IMR-90 (cell line): ENCODE measurements around the gene AMBRA1. TPM values are rescaled to one million over a fixed set of nuclear protein-coding genes. Genes with fewer than 3 reads are reported as not detected.

Source experiments
- ATAC-seq: fragments of 200-7000 bp; cut with Tn5 transposase; 2 replicates; pipeline ENCODE4 v1.9.1; 2020; ENCODE audit warnings: low read depth, mild to moderate bottlenecking, moderate library complexity
- BruUV-seq: library from RNA; stranded (reverse); fragments of 400-500 nt; replicated peaks from 2 replicates; lab custom pipeline; 2021; lab: Mats Ljungman, UMichigan
- CTCF ChIA-PET: fragments of 300-600 bp; formaldehyde crosslinking; extraction: SDS; loops from one replicate; lab custom pipeline; 2021; ENCODE audit warnings: antibody characterized with exemption; lab: Yijun Ruan, JAX
- POLR2A ChIA-PET: fragments of 300-600 bp; sonication (Branson Sonifier 250); formaldehyde crosslinking; loops from one replicate; lab custom pipeline; 2022; ENCODE audit warnings: antibody characterized with exemption; ENCODE audit not compliant: unreplicated experiment; lab: Charles Lee
- DNase-seq: peaks from one replicate; pipeline ENCODE4 v3.0.0; 2013
- H2AFZ ChIP-seq: replicated peaks from 2 replicates; pipeline ENCODE3; 2013; ENCODE audit warnings: low read length, mild to moderate bottlenecking; ENCODE audit not compliant: poor library complexity
- H2AK5ac ChIP-seq: 2 replicates; pipeline ENCODE4 v1.6.1; 2013; ENCODE audit warnings: low read depth, low read length, inconsistent platforms
- H2AK9ac ChIP-seq: replicated peaks from 2 replicates; pipeline ENCODE3; 2013; ENCODE audit warnings: mild to moderate bottlenecking, low read depth, low read length, moderate library complexity; ENCODE audit not compliant: poor library complexity
- H2BK120ac ChIP-seq: 2 replicates; pipeline ENCODE4 v1.6.1; 2013; ENCODE audit warnings: low read depth, low read length, inconsistent platforms
- H2BK15ac ChIP-seq: 3 replicates; pipeline ENCODE4 v1.6.1; 2013; ENCODE audit warnings: low read depth, low read length, inconsistent platforms
- H2BK20ac ChIP-seq: 2 replicates; pipeline ENCODE4 v1.6.1; 2013; ENCODE audit warnings: low read depth, mild to moderate bottlenecking, inconsistent platforms, low read length, moderate library complexity
- H2BK5ac ChIP-seq: 2 replicates; pipeline ENCODE4 v1.6.1; 2013; ENCODE audit warnings: mild to moderate bottlenecking, low read depth, low read length, inconsistent platforms; ENCODE audit not compliant: poor library complexity, severe bottlenecking
- H3K14ac ChIP-seq: replicated peaks from 2 replicates; pipeline ENCODE4 v1.6.1; 2013; ENCODE audit warnings: low read depth, low read length, inconsistent platforms
- H3K18ac ChIP-seq: 2 replicates; pipeline ENCODE4 v1.6.1; 2013; ENCODE audit warnings: low read depth, low read length, control low read depth
- H3K23ac ChIP-seq: 2 replicates; pipeline ENCODE4 v1.6.1; 2013; ENCODE audit warnings: low read depth, low read length, inconsistent platforms
- H3K27ac ChIP-seq: 2 replicates; pipeline ENCODE4 v1.5.1; 2013; ENCODE audit warnings: mild to moderate bottlenecking, control low read depth, low read length; ENCODE audit not compliant: insufficient read depth
- H3K27me3 ChIP-seq: 2 replicates; pipeline ENCODE4 v1.6.1; 2013; ENCODE audit warnings: low read length; ENCODE audit not compliant: control insufficient read depth, insufficient read depth
- H3K36me3 ChIP-seq: 2 replicates; pipeline ENCODE4 v1.6.1; 2013; ENCODE audit warnings: low read length, mixed read lengths; ENCODE audit not compliant: control insufficient read depth, insufficient read depth
- H3K4ac ChIP-seq: 2 replicates; pipeline ENCODE4 v1.6.1; 2013; ENCODE audit warnings: low read depth, low read length, inconsistent platforms
- H3K4me1 ChIP-seq: 2 replicates; pipeline ENCODE4 v1.6.1; 2013; ENCODE audit warnings: low read length, mixed read lengths; ENCODE audit not compliant: control insufficient read depth, insufficient read depth
- H3K4me2 ChIP-seq: 2 replicates; pipeline ENCODE4 v1.6.1; 2013; ENCODE audit warnings: low read depth, mild to moderate bottlenecking, control low read depth, low read length, moderate library complexity
- H3K4me3 ChIP-seq: 2 replicates; pipeline ENCODE4 v1.5.1; 2013; ENCODE audit warnings: low read depth, mild to moderate bottlenecking, control low read depth, low read length, moderate library complexity; ENCODE audit not compliant: insufficient read depth
- H3K56ac ChIP-seq: 2 replicates; pipeline ENCODE4 v1.6.1; 2013; ENCODE audit warnings: low read length, inconsistent platforms; ENCODE audit not compliant: insufficient read depth; ENCODE audit errors: extremely low read depth
- H3K79me1 ChIP-seq, 2 experiments: 2 replicates each; pipeline ENCODE4 v1.6.1; 2013; ENCODE audit warnings: low read length in 2 of 2, inconsistent platforms in 1 of 2, low read depth in 1 of 2
- H3K9ac ChIP-seq: 2 replicates; pipeline ENCODE4 v1.6.1; 2013; ENCODE audit warnings: low read depth, low read length, control low read depth
- H3K9me1 ChIP-seq: 2 replicates; pipeline ENCODE4 v1.6.1; 2013; ENCODE audit warnings: low read length, inconsistent platforms; ENCODE audit not compliant: insufficient read depth
- H3K9me3 ChIP-seq: 2 replicates; pipeline ENCODE4 v1.6.1; 2013; ENCODE audit warnings: low read length; ENCODE audit not compliant: control insufficient read depth, insufficient read depth
- H4K20me1 ChIP-seq: 2 replicates; pipeline ENCODE4 v1.6.1; 2013; ENCODE audit warnings: low read length, inconsistent platforms; ENCODE audit not compliant: insufficient read depth
- H4K5ac ChIP-seq: 2 replicates; pipeline ENCODE4 v1.6.1; 2013; ENCODE audit warnings: mild to moderate bottlenecking, low read depth, low read length, control low read depth
- H4K8ac ChIP-seq, 2 experiments: 2 replicates each; pipeline ENCODE4 v1.6.1; 2013; ENCODE audit warnings: low read depth in 2 of 2, low read length in 2 of 2, control low read depth in 1 of 2, inconsistent platforms in 1 of 2
- H4K91ac ChIP-seq: 2 replicates; pipeline ENCODE4 v1.6.1; 2013; ENCODE audit warnings: low read depth, low read length, inconsistent platforms; ENCODE audit not compliant: insufficient read depth
- BHLHE40 ChIP-seq: fragments of 150-350 bp; IDR thresholded peaks from 2 replicates; pipeline ENCODE4 v1.6.1; 2016; ENCODE audit warnings: mild to moderate bottlenecking, low read depth, low read length
- CEBPB ChIP-seq: IDR thresholded peaks from 2 replicates; pipeline ENCODE4 v1.6.1; 2012; ENCODE audit warnings: low read depth, low read length, improper control_type of control experiment
- WGBS, 2 experiments: methylation state at CpG; one replicate each; pipeline versions ENCODE4 v1.1.5 to v1.1.7; 2013; ENCODE audit warnings: missing lambda C conversion rate in 2 of 2; ENCODE audit not compliant: insufficient read length in 1 of 2; ENCODE audit errors: extremely low coverage in 2 of 2; 5-methylcytosine and 5-hydroxymethylcytosine counted together
- dilution Hi-C: fragments of 300-500 bp; cut with HindIII; formaldehyde crosslinking; loops from one replicate; pipeline ENCODE4 v1.14.3; 2018; ENCODE audit warnings: low sequenced_read_pairs; ENCODE audit not compliant: unreplicated experiment
- in situ Hi-C: fragments of 300-500 bp; cut with MboI; formaldehyde crosslinking; loops from 3 replicates; pipeline ENCODE4 v1.14.3; 2019; ENCODE audit warnings: low sequenced_read_pairs, inconsistent platforms, mixed read lengths
- intact Hi-C: fragments of 100-400 bp; cut with micrococcal nuclease; formaldehyde crosslinking; loops from 2 replicates; pipeline ENCODE4 v1.10.0; 2022
- polyA plus RNA-seq, 3 experiments: library from polyadenylated mRNA; depleted of rRNA; stranded (reverse); fragments of >200 nt; gene quantifications; 2 replicates each; pipeline ENCODE4 v1.2.3, GENCODE V29; 2012; ENCODE audit warnings: low replicate concordance in 1 of 3
- total RNA-seq: library from RNA; depleted of rRNA; stranded (reverse); fragments of >200 nt; gene quantifications from 2 replicates; pipeline ENCODE4 v1.2.3, GENCODE V29; 2012

AMBRA1 gene
- total and polyA plus RNA-seq, 2 of the 4 experiments (the other 2 are of a cell fraction) = 9.4 to 18.3 TPM

- Histone ChIP-seq H3K4me2 (no peak overlapping the region), H2AK5ac (no peak overlapping the region), H3K9ac (no peak overlapping the region), H3K14ac (no peak overlapping the region), H3K4me1 (peaks cover 6% of the 10 kb centered on the region; the same call in 1 of the 2 replicates), H2AFZ (no peak overlapping the region), H3K56ac (no peak overlapping the region), H3K4me3 (no peak overlapping the region), H4K20me1 (peaks cover 21% of the 10 kb centered on the region), H3K9me1 (peaks cover 5% of the 10 kb centered on the region; the same call in 1 of the 2 replicates), H2AK9ac (no peak overlapping the region), H4K8ac (no peak overlapping the region), H2BK15ac (no peak overlapping the region), H4K91ac (no peak overlapping the region), H3K27ac (no peak overlapping the region), H3K18ac (no peak overlapping the region), H2BK20ac (no peak overlapping the region), H3K27me3 (no peaks in the 10 kb centered on the region), H2BK120ac (no peak overlapping the region), H3K9me3 (no peaks in the 10 kb centered on the region), H3K79me1 (peaks cover 7 to 33% of the 10 kb centered on the region in 2 experiments; a peak in 3 of 4 replicates), H3K4ac (no peak overlapping the region), H3K23ac (no peak overlapping the region), H4K5ac (no peak overlapping the region), H2BK5ac (no peak overlapping the region), H3K36me3 (0 out of 2 replicates have a peak, but pooled peaks cover 3% of the 10 kb centered on the region)
- no peak for DNase-seq
- WGBS, 2 experiments = 100% methylated on average over 3 of the region's 5 CpGs; no CpG with 5 or more reads in 1 of the 2 experiments
- intact Hi-C loops = no loop called here
- no TSS peak for BruUV-seq
- ATAC-seq = no peak
- TF ChIP-seq CEBPB = no peak
- TF ChIP-seq BHLHE40 = no peak
- in situ Hi-C loops = no loop called here
- dilution Hi-C loops = no loop called here
- ChIA-PET POLR2A (no interaction called here), CTCF (no interaction called here)
Observed at GRCh38 chr11:46463701-46464421, 130.0 kb downstream of the AMBRA1 start.
